GM12872 (cell line): ENCODE measurements around the gene AMER1.

ENCODE experiments used
- TF ChIP-seq, protein P1 (sequence below): IDR thresholded peaks from 3 replicates; pipeline ENCODE4 v1.5.1; 2011; ENCODE audit warnings: low read depth, mild to moderate bottlenecking, low read length, moderate library complexity; ENCODE audit not compliant: insufficient read depth

The AMER1 gene

DNA sequence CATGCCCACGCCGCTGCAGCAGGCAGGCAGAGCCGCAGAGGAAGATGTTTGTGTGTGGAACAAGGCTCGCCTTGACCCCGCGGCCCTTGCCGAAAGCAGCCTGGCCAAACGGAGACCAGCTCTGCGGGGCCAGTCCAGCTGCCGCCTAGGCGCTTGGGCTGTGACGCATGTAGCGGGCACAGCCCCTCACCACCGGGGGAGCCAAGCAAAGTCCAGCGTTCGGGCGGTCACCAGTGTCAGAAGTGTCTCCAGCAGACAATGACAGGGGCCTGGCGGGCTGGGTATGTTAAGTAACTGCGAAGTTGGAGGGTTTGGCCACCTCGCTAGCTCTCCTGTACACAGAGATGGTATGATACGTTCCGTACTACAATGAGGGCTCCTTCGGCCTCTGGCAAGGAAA is 1.3 kb downstream of the AMER1 start:
- TF ChIP-seq, protein P1, sequence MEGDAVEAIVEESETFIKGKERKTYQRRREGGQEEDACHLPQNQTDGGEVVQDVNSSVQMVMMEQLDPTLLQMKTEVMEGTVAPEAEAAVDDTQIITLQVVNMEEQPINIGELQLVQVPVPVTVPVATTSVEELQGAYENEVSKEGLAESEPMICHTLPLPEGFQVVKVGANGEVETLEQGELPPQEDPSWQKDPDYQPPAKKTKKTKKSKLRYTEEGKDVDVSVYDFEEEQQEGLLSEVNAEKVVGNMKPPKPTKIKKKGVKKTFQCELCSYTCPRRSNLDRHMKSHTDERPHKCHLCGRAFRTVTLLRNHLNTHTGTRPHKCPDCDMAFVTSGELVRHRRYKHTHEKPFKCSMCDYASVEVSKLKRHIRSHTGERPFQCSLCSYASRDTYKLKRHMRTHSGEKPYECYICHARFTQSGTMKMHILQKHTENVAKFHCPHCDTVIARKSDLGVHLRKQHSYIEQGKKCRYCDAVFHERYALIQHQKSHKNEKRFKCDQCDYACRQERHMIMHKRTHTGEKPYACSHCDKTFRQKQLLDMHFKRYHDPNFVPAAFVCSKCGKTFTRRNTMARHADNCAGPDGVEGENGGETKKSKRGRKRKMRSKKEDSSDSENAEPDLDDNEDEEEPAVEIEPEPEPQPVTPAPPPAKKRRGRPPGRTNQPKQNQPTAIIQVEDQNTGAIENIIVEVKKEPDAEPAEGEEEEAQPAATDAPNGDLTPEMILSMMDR, result no peak

DNA sequence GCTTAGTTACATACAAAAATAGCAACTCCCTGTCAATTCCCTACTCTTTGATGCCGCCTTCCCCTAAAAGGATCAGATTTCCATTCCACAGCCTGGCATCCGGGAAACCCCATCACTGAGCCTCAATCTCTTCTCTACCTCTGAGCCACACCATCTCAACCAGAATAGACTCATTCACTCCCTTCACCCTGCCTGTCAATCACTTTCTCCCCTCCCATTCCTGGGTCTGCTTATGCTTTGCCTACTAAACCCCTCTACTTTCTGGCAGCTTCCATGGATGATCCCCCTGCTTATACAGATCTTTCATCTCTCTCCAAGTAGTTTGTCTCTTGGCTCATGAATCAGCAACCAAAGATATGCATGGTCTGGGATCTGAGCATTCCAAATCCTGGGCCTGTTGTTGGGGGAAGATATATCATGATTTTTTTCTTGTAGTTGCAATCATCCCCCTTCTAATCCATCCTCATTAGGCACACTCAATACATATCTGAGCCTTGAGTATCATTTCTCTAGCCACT is 2.6 kb downstream of the AMER1 start:
- TF ChIP-seq, protein P1, result no peak

DNA sequence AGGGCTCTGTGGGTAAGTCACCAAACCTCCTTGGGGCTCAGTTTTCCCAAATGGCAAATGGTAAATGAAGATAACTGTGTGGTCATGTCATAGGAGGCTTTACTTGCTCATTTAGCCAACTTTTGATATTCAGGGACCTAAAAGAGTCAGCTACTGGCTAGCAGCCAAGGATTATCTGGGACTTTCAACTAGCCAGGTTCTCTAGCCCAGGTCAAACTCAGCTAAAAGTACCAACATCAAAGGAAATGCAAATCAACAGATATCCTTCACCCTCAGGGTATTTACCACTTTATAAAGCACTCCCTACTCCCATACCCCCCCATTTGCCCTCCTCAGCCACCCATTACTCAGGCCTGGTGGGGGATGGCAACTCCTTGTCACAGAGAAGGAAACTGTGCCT is 7.5 kb downstream of the AMER1 start:
- TF ChIP-seq, protein P1, result no peak

DNA sequence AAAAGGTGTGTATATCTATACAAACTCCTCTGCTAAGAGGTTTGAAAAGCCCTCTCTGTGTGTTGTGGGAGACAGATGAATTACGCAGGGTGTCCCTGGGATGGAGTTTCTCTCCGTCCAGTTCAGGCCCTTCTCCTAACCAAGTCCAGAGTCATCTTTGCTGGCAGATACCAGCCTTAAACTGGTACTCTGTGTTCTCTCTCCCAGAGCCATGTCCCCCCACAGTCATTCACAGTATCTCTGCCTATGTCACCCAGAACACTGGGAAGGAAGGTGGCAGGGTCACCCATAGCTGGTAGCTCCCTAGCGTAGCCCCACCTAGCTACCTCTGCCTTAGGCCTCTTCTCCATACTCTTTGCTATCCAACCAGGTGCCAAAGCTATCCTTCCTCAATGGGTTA is 8.9 kb downstream of the AMER1 start:
- TF ChIP-seq, protein P1, result no peak

DNA sequence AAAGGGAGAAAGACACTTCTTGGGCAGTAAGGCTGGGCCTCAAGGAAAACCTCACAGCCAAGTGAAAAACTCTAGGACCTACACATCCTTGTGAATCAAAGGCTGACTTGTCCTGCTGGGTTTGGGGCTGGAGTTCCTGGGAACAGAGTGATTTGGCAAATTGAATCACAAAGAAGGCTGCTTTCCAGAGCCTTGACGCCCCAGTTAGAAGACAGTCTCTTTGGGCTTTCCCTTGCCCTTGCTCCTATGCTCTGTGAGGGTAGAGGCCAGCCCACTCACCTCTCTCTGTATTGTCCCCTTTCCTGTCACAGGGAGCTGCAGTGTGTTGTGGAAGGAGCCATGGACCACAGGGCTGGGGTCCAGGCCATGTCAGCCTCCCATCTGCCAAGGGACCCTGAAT is 9.6 kb downstream of the AMER1 start:
- TF ChIP-seq, protein P1, result no peak

DNA sequence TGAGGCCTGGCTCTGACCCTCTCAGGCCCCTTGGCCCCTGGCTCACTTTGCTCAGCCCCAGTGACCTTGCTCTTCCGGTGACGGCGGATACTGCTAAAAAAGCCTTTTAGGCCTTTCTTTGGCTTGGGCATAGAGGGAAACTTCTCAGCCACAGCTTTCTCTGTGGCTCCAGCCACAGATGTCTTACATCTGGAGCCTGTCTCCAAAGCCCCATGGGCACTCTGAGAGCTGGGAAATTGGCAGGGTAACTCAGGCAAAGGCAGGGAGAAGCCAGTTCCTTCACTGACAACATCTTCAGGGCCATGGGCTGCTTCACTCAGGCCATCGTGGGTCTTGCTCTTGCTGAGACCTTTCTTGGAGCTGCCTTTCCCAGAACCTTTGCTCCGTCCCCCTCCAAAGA is 12.8 kb downstream of the AMER1 start:
- TF ChIP-seq, protein P1, result no peak

DNA sequence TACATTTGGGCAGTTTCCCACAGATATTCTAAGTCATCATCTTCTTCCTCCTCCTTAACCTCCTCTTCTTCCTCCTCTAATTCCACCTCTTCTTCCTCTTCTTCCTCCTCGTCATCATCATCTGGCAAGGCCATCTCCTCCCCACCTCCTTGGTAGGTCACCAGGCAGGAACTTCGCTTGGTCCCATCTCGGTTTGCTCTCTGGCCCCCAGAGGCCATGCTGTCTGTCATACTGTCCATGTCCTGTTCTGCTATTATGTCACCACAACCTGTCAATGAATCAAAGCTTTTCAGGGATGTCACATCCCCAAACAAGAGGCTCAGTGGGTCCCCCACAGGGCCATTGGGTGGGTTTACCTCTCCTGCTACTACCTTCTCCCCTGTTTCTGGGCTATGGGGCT is 13.5 kb downstream of the AMER1 start:
- TF ChIP-seq, protein P1, result no peak
